ENCODE results near the gene MYB.

Gene MYB

DNA sequence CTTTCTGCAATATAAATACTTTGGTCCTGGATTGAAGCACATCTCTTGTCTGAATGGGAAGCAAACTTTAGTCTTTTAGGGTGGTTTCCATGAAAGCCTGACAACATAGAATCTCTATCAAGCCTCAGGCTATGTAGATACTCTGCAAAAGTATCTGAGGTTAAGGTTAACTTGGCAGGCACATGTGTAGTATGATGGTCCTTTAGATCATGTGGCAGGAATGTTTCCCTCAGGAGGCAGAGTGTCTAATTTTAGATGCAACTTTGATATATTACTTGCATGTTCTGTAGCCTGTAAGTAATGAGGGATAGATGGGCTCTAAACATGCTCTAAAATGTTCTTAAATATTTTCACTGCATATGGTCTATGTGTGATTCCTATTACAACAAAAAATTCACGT is 8.2 kb downstream of the MYB start:
- DNase-seq (ENCODE audit: low read depth, low spot score), result no peak
- TF ChIP-seq, protein P1, sequence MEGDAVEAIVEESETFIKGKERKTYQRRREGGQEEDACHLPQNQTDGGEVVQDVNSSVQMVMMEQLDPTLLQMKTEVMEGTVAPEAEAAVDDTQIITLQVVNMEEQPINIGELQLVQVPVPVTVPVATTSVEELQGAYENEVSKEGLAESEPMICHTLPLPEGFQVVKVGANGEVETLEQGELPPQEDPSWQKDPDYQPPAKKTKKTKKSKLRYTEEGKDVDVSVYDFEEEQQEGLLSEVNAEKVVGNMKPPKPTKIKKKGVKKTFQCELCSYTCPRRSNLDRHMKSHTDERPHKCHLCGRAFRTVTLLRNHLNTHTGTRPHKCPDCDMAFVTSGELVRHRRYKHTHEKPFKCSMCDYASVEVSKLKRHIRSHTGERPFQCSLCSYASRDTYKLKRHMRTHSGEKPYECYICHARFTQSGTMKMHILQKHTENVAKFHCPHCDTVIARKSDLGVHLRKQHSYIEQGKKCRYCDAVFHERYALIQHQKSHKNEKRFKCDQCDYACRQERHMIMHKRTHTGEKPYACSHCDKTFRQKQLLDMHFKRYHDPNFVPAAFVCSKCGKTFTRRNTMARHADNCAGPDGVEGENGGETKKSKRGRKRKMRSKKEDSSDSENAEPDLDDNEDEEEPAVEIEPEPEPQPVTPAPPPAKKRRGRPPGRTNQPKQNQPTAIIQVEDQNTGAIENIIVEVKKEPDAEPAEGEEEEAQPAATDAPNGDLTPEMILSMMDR (IDR thresholded peaks at IDR 0.05; ENCODE audit: insufficient read depth, low read length, missing control alignments), result no peak
- H3K4me3 ChIP-seq (ENCODE audit: low read depth, low read length), result no peak overlapping the region
- CTCF ChIA-PET, result interaction anchor here (1.3 kb wide), 1 partner anchor 28 kb away, joined by 3 read pairs; no protein-coding TSS in a partner anchor
- POLR2A ChIA-PET, result no interaction called here

DNA sequence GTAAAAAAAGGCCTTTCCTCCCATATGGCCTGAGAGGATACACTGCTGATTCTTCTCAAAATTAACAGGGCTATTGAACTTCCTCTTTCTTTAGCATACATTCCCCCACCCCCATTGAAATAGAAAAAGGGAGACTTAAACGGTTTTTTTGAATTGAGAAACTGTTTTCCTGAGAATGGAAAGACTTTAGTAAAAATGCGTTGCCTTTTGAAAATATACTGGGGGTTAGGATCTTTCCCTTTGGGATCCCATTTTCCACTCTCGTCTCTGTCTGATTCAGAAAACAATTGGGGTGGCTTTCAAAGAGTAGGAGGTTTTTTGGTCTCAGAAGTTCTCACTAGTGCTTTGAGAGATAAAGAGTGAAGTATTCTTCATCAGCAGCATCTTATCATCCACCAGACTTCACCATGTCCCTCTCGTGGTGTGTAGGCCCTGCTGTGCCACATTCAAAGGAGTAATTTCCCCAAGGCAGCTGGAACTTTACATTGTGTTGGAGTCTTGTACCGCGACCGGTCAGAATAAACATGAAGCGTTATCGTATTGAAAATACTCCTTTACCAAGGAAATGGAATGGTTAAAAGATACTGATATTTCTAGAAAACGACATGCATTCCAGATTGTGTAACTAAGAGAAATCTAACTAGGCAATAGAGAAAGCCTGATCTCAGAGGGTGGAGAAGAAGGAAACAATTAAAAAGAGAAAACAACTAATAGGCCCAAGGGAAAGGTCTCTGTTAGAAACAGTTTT is 10.6 kb downstream of the MYB start:
- ChIA-PET POLR2A (no interaction called here), CTCF (interaction anchor here (2.7 kb wide), 1 partner anchor 11 kb away, joined by 7 read pairs; no protein-coding TSS in a partner anchor)
- no peak overlapping the region for H3K4me3 ChIP-seq (ENCODE audit: low read depth, low read length)
- TF ChIP-seq, protein P1 (IDR thresholded peaks at IDR 0.05; ENCODE audit: insufficient read depth, low read length, missing control alignments), result no peak
- DNase-seq (ENCODE audit: low read depth, low spot score), result no peak

DNA sequence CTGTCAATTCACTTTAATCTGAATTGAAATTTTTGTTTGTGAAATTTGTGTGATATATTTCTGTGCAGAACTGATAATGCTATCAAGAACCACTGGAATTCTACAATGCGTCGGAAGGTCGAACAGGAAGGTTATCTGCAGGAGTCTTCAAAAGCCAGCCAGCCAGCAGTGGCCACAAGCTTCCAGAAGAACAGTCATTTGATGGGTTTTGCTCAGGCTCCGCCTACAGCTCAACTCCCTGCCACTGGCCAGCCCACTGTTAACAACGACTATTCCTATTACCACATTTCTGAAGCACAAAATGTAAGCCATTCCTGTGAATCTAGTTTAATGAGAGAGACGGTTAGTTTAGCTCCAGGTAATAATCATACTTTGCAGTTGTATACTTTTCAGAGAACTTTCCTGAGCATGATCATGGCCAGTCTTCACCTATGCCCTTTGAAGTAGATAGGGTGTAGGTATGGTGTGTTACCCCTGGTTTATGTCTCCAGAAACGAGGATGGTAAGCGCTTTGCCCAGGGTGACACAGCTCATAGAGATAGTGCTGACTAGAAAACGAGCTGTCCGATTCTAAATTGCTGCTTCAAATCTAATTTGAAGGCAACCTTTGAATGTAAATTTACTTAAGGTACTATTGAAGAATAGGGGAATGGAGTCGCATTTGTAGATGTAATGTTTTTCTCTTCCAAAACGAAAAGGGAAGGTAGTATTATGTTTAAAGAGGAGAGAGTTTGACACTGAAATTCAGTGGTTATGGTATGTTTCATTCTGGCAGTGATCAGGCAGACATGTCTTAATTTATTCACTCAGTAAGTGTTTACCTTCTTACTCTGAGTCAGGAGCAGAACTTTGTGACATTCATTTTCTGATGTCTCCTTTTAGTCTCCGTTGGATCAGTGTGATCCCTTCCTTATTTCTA is 11.4 kb downstream of the MYB start:
- TF ChIP-seq, protein P1 (IDR thresholded peaks at IDR 0.05; ENCODE audit: insufficient read depth, low read length, missing control alignments), result no peak
- ChIA-PET POLR2A (no interaction called here), CTCF (interaction anchor here (2.7 kb wide), 1 partner anchor 10 kb away, joined by 7 read pairs; no protein-coding TSS in a partner anchor)
- no peak for DNase-seq (ENCODE audit: low read depth, low spot score)
- no peak overlapping the region for H3K4me3 ChIP-seq (ENCODE audit: low read depth, low read length)

DNA sequence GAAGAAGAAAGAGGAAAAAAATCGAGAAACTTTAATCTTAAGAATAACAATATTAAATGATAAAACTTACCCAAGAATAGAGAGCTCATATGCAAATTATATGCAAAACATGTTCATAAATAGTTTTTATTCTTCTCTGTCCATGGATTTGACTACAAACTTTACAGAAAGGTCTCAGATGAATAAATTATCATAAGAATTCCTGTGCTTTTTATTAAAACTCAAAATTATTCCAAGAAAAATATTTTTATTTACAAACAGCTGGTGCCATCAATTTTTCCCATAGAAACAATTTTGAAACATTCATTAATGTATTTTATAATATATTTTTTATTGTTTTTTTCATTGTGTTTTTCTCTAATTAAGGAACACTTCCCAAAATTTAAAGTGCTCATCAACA is 12.1 kb downstream of the MYB start:
- ChIA-PET CTCF (no interaction called here), POLR2A (no interaction called here)
- DNase-seq (ENCODE audit: low read depth, low spot score), result no peak
- no peak overlapping the region for H3K4me3 ChIP-seq (ENCODE audit: low read depth, low read length)
- TF ChIP-seq, protein P1 (IDR thresholded peaks at IDR 0.05; ENCODE audit: insufficient read depth, low read length, missing control alignments), result no peak

DNA sequence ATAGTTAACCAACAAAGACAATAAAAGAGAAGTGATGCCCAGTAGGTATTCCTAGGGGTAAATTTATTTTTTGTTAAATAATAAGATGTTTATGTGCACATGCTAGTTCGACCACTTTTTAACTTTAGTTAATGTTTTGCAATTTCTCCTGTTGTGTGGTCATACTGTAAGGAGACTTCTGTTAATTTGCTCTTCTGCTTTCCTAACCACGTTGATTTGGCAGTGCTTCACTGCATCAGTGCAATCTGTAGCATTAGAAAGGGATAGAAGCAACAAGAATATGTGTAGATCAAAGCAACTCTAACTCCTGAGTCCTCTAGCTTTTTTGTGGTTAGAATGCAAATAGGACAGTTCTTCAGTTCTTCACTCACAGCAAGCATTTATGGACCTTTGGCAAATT is 13.9 kb downstream of the MYB start:
- TF ChIP-seq, protein P1 (IDR thresholded peaks at IDR 0.05; ENCODE audit: insufficient read depth, low read length, missing control alignments), result no peak
- ChIA-PET CTCF (interaction anchor here (1.5 kb wide), 1 partner anchor 228 kb away, joined by 3 read pairs; no protein-coding TSS in a partner anchor), POLR2A (no interaction called here)
- DNase-seq (ENCODE audit: low read depth, low spot score), result no peak
- no peak overlapping the region for H3K4me3 ChIP-seq (ENCODE audit: low read depth, low read length)

DNA sequence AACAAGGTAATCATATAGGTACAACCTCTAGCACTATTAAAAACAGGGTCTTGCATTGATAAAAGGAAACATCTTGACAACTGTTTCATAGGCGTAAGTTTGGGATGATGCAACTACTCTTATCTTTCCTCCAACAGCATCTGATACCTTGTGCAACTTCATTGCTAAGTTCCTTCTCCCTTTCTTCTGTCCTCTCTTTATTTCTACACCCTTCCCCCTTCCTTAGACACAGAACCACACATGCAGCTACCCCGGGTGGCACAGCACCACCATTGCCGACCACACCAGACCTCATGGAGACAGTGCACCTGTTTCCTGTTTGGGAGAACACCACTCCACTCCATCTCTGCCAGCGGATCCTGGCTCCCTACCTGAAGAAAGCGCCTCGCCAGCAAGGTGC is 14.4 kb downstream of the MYB start:
- POLR2A ChIA-PET, result no interaction called here
- no peak overlapping the region for H3K4me3 ChIP-seq (ENCODE audit: low read depth, low read length)
- no peak for DNase-seq (ENCODE audit: low read depth, low spot score)
- CTCF ChIA-PET, result no interaction called here
- TF ChIP-seq, protein P1 (IDR thresholded peaks at IDR 0.05; ENCODE audit: insufficient read depth, low read length, missing control alignments), result no peak

Data from AG04449 (cell line).